ENCODE results near the gene FILIP1. TPM values are rescaled to one million over a fixed set of nuclear protein-coding genes. Genes with fewer than 3 reads are reported as not detected.

The FILIP1 gene
- total RNA-seq, 1 experiment from 2014 or later = not detected

DNA sequence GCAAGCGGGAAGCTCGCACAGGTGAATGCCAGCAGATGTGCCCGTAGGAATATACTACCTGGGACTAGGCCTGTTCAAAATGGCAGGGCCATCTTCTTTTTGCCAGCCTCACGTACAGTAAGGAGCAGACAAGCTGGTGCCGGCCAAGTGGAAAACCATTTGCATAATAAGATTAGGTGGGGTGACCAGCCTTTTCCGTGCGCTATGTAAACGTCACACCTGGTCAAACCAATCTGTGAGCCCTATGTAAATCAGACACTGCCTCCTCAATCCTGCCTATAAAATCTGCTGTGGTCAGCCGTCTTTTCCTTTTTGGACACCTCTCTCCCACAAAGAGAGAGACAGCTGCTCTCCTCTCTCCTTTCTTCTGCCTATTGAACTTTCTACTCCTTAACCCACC lies 148.2 kb downstream of the FILIP1 start:
- Histone ChIP-seq H3K79me2 (ENCODE audit: low read length) (no peaks in the 10 kb centered on the region), H2AFZ (ENCODE audit: low read length) (no peak overlapping the region), H3K4me2 (ENCODE audit: low read length) (no peak overlapping the region), H3K27ac (ENCODE audit: low read length) (no peak overlapping the region), H3K4me1 (ENCODE audit: insufficient read depth, low read length) (no peaks in the 10 kb centered on the region), H3K9ac (ENCODE audit: low read length) (no peak overlapping the region), H3K9me2 (replicated peaks; ENCODE audit: low read length) (no peaks in the 10 kb centered on the region), H3F3A (ENCODE audit: low read length, unreplicated experiment) (no peaks in the 10 kb centered on the region), H3K4me3 (ENCODE audit: low read length) (no peak overlapping the region), H3K27me3 (ENCODE audit: low read length) (no peaks in the 10 kb centered on the region), H3K36me3 (ENCODE audit: low read depth, low read length) (no peaks in the 10 kb centered on the region), H4K20me1 (ENCODE audit: low read length) (no peaks in the 10 kb centered on the region), H3K9me3 (ENCODE audit: low read length) (no peaks in the 10 kb centered on the region)
- no peak for DNase-seq
- intact Hi-C loops (cut with micrococcal nuclease) = no loop called here
- ChIA-PET POLR2A (ENCODE audit: unreplicated experiment) (no interaction called here), CTCF (no interaction called here)
- no TSS peak for BruUV-seq (replicated peaks)
- TF ChIP-seq EZH2phosphoT487 (IDR thresholded peaks at IDR 0.05; ENCODE audit: borderline replicate concordance, low read length) (no peak), EZH2 (IDR thresholded peaks at IDR 0.05; ENCODE audit: low read length, unreplicated experiment) (no peak)
- TF ChIP-seq, protein P1, sequence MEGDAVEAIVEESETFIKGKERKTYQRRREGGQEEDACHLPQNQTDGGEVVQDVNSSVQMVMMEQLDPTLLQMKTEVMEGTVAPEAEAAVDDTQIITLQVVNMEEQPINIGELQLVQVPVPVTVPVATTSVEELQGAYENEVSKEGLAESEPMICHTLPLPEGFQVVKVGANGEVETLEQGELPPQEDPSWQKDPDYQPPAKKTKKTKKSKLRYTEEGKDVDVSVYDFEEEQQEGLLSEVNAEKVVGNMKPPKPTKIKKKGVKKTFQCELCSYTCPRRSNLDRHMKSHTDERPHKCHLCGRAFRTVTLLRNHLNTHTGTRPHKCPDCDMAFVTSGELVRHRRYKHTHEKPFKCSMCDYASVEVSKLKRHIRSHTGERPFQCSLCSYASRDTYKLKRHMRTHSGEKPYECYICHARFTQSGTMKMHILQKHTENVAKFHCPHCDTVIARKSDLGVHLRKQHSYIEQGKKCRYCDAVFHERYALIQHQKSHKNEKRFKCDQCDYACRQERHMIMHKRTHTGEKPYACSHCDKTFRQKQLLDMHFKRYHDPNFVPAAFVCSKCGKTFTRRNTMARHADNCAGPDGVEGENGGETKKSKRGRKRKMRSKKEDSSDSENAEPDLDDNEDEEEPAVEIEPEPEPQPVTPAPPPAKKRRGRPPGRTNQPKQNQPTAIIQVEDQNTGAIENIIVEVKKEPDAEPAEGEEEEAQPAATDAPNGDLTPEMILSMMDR (conservative IDR thresholded peaks at IDR 0.05; ENCODE audit: low read depth, low read length) = no peak
- no peak for ATAC-seq

DNA sequence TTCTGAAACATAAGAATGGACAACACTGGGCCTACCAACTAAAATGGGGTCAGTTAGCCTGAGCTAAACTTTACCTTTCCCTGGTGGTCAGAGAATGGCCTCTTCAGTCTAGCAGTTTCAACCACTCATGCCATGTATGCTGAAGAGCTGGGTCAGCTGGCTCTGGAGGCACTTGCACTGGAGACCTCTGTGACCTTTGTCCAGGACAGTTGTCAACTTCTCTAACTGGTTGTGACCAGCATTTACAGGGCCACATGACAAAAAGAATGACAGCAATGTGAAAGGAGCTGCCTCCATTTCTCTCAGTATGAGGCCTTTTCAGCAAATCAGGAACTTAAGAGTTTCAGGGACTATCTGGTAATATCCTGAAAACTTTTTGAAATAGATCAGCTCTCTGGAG lies 149.1 kb downstream of the FILIP1 start:
- no peak for ATAC-seq
- Histone ChIP-seq H3K9me3 (ENCODE audit: low read length) (no peaks in the 10 kb centered on the region), H2AFZ (ENCODE audit: low read length) (no peak overlapping the region), H3K9me2 (replicated peaks; ENCODE audit: low read length) (no peaks in the 10 kb centered on the region), H3K27ac (ENCODE audit: low read length) (no peak overlapping the region), H3K27me3 (ENCODE audit: low read length) (no peaks in the 10 kb centered on the region), H3K79me2 (ENCODE audit: low read length) (no peaks in the 10 kb centered on the region), H3K4me1 (ENCODE audit: insufficient read depth, low read length) (no peaks in the 10 kb centered on the region), H3K36me3 (ENCODE audit: low read depth, low read length) (no peaks in the 10 kb centered on the region), H4K20me1 (ENCODE audit: low read length) (no peaks in the 10 kb centered on the region), H3F3A (ENCODE audit: low read length, unreplicated experiment) (no peaks in the 10 kb centered on the region), H3K9ac (ENCODE audit: low read length) (no peak overlapping the region), H3K4me2 (ENCODE audit: low read length) (no peak overlapping the region), H3K4me3 (ENCODE audit: low read length) (no peak overlapping the region)
- intact Hi-C loops (cut with micrococcal nuclease) = no loop called here
- no TSS peak for BruUV-seq (replicated peaks)
- ChIA-PET POLR2A (ENCODE audit: unreplicated experiment) (no interaction called here), CTCF (no interaction called here)
- TF ChIP-seq EZH2phosphoT487 (IDR thresholded peaks at IDR 0.05; ENCODE audit: borderline replicate concordance, low read length) (no peak), EZH2 (IDR thresholded peaks at IDR 0.05; ENCODE audit: low read length, unreplicated experiment) (no peak)
- TF ChIP-seq, protein P1 (conservative IDR thresholded peaks at IDR 0.05; ENCODE audit: low read depth, low read length) = no peak
- DNase-seq = no peak

DNA sequence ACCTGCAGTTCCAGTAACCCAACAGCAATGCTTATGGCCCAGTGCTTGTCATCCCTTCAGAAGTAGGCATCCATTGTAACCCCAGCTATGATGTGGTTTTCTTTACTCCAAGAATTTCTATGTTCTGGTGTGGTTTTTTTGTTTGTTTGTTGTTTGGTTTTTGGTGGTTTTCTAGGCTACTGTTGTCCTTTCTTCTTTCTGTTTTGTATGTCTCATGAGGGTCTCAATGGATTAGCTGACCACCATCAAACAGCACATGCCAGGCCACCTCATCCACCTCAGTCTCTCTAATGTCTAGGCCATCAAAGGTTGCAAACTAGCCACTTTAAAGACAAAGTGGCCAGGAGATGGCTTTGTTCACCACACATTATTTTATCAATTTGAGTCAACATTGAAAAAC lies 149.6 kb downstream of the FILIP1 start:
- no peaks in the 10 kb centered on the region for H3K9me2 ChIP-seq (replicated peaks; ENCODE audit: low read length)
- intact Hi-C loops (cut with micrococcal nuclease) = no loop called here
- ChIA-PET POLR2A (ENCODE audit: unreplicated experiment) (no interaction called here), CTCF (no interaction called here)
- TF ChIP-seq EZH2phosphoT487 (IDR thresholded peaks at IDR 0.05; ENCODE audit: borderline replicate concordance, low read length) (no peak), EZH2 (IDR thresholded peaks at IDR 0.05; ENCODE audit: low read length, unreplicated experiment) (no peak)
- TF ChIP-seq, protein P1 (conservative IDR thresholded peaks at IDR 0.05; ENCODE audit: low read depth, low read length) = no peak
- ATAC-seq = no peak
- DNase-seq = no peak
- H4K20me1 ChIP-seq (ENCODE audit: low read length) = no peaks in the 10 kb centered on the region
- H3K9me3 ChIP-seq (ENCODE audit: low read length) = no peaks in the 10 kb centered on the region
- H3K27me3 ChIP-seq (ENCODE audit: low read length) = no peaks in the 10 kb centered on the region
- H2AFZ ChIP-seq (ENCODE audit: low read length) = no peak overlapping the region
- H3K4me2 ChIP-seq (ENCODE audit: low read length) = no peak overlapping the region
- H3K4me1 ChIP-seq (ENCODE audit: insufficient read depth, low read length) = no peaks in the 10 kb centered on the region
- no peaks in the 10 kb centered on the region for H3K79me2 ChIP-seq (ENCODE audit: low read length)
- H3F3A ChIP-seq (ENCODE audit: low read length, unreplicated experiment) = no peaks in the 10 kb centered on the region
- H3K9ac ChIP-seq (ENCODE audit: low read length) = no peak overlapping the region
- no TSS peak for BruUV-seq (replicated peaks)
- H3K4me3 ChIP-seq (ENCODE audit: low read length) = no peak overlapping the region
- no peak overlapping the region for H3K27ac ChIP-seq (ENCODE audit: low read length)
- no peaks in the 10 kb centered on the region for H3K36me3 ChIP-seq (ENCODE audit: low read depth, low read length)
